C4-2B (cell line): ENCODE data around the gene TMEM267.
"Not testable (repeated sequence)": the region's sequence is repeated elsewhere in the genome, so short reads cannot be mapped to it uniquely, and the experiment has no call there.

ENCODE experiments used
- H3K27ac ChIP-seq: fragments of 450-650 bp; 2 replicates; pipeline ENCODE4 v1.5.1; 2017
- ZFX ChIP-seq: fragments of 450-650 bp; IDR thresholded peaks from 2 replicates; pipeline ENCODE4 v1.6.1; 2017
- TF ChIP-seq, protein P1 (sequence below): fragments of 450-650 bp; conservative IDR thresholded peaks from 2 replicates; pipeline ENCODE4 v1.5.1; 2017; ENCODE audit warnings: mild to moderate bottlenecking

The TMEM267 gene

GRCh38 chr5:43437062-43437660 is 46.5 kb downstream of the TMEM267 start:
- TF ChIP-seq ZFX = no peak

DNA sequence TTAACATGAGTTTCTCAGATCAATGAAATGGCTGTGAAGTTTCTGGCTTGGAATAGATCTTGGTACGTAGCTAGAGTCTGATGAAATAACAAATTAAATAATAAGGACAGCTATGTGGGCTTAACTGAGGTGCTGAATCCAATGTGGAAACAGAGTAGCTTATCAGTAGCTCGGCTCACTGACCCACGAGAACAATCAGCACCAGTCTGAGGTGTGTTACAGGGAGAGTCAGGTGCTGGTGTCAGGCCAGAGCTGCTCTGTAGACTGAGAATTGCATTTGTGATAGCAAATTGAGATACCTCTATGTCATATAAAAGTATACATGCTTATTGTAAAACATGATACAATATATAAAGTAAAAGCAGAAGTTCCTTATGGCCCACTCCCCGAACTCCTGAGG is 50.3 kb downstream of the TMEM267 start:
- TF ChIP-seq, protein P1, sequence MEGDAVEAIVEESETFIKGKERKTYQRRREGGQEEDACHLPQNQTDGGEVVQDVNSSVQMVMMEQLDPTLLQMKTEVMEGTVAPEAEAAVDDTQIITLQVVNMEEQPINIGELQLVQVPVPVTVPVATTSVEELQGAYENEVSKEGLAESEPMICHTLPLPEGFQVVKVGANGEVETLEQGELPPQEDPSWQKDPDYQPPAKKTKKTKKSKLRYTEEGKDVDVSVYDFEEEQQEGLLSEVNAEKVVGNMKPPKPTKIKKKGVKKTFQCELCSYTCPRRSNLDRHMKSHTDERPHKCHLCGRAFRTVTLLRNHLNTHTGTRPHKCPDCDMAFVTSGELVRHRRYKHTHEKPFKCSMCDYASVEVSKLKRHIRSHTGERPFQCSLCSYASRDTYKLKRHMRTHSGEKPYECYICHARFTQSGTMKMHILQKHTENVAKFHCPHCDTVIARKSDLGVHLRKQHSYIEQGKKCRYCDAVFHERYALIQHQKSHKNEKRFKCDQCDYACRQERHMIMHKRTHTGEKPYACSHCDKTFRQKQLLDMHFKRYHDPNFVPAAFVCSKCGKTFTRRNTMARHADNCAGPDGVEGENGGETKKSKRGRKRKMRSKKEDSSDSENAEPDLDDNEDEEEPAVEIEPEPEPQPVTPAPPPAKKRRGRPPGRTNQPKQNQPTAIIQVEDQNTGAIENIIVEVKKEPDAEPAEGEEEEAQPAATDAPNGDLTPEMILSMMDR = no peak
- TF ChIP-seq ZFX = no peak
- H3K27ac ChIP-seq = peak overlapping the region; percentile 47; the same call in 1 of the 2 replicates

More at GRCh38 chr5:43437062-43437660, 46.5 kb downstream of the TMEM267 start:
- no peak overlapping the region for H3K27ac ChIP-seq

DNA sequence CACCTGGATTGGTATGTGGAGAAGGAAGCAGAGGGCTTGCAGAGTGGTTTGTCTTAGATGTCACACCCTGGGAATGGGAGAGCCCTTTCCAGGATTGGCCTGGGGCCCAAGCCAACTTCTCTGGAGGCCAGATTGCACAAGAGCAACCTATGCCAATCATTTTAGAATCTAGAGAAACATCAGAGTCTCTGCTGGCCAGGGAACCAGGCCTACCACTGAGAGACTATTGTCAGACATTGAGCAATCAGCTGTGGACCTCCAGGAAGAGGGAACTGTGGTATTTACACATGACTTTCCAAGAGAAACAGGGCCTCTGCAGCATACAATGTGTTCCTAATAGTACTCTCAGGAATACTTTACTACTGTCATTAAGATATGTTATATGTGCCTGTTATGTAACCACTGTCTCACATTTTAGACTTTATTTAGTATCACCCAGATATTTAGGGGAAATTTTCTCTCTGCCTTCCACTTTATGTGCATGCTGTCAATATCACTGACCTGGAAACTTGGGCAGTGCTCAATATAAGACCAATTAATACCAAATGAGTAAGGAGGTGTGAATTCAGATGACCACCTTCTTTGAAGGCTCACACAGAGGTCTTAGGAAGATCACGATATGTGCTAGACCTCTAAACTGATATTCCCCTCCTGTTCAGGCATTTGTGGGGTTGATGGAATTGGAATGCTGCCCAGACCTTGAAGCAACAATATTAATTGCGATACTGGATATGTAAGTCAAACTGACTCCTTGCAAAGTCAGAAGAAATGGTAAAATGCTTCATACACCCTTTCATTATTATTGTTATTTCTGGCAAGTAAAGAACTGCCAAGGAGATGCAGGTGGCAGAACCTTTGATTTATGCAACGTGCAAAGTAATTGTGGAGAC is 50.9 kb downstream of the TMEM267 start:
- peak overlapping the region; percentile 47; the same call in 1 of the 2 replicates for H3K27ac ChIP-seq
- TF ChIP-seq ZFX = no peak
- TF ChIP-seq, protein P1 = no peak

DNA sequence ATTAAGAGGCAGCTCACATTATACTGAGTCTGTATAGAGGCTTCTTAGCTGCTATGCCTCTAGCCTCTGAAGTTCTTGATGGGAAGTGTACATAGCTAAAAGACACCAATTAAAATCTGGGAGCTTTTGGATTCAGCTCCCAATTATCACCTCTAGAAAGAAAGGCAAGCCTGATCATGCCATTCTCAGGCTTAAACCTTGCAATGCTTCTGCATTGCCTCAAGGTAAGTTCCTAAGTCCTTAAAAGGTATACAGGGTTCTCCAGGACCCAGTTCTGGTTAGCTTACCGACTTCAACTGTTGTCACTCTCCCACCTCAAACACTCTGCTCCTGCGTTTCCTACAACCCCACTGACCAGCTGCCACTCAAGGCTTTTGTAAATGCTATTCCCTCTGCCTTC is 54.0 kb downstream of the TMEM267 start:
- H3K27ac ChIP-seq = no peak overlapping the region
- TF ChIP-seq, protein P1 = no peak
- no peak for TF ChIP-seq ZFX

DNA sequence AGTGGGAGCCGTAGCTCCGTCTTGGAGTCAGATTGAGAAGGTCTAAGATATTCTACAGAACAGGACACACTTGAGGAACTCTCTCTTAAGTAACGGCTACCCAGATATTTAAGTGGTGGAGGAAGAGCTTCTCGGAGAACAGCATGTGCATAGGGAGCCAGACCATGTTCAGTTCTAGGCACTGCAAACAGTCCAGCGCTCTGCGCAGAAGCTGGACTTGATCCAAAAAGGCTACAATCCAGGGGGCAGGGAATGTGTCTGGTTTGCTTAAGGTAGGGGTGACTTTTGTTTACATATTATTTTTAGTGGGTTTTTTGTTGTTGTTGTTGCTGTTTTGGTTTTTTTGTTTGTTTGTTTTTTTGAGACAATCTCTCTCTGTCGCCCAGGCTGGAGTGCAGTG is 54.6 kb downstream of the TMEM267 start:
- TF ChIP-seq, protein P1 = no peak
- TF ChIP-seq ZFX = no peak
- no peak overlapping the region for H3K27ac ChIP-seq

DNA sequence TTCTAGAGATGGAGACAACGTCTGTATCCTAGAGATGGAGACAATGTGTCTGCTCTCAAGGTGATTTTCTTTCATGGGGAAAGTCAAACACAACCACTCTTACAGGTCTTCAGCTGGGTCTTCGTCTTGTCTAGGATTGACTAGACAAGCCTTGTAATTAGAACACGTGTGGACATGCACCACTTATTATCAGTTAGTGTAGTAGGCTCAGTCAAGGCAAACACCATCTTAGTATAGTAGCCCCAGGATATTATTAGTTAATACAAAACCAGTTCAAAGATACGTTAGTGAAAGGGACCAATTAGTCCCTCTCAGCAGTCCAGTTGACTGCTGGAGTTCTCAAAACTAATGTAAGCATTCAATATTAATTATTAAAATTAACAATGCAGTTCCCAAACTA is 56.4 kb downstream of the TMEM267 start:
- H3K27ac ChIP-seq = no peak overlapping the region
- TF ChIP-seq, protein P1 = no peak
- no peak for TF ChIP-seq ZFX

- no peak overlapping the region for H3K27ac ChIP-seq
- TF ChIP-seq ZFX = no peak
- TF ChIP-seq, protein P1 = no peak
These were observed 57.7 kb downstream of the TMEM267 start for GRCh38 chr5:43425983-43426382.

- not testable (repeated sequence) for H3K27ac ChIP-seq
These were observed 60.6 kb downstream of the TMEM267 start for GRCh38 chr5:43423086-43423485.
